ENCODE data around the gene LINGO4. TPM values are rescaled to one million over a fixed set of nuclear protein-coding genes. Genes with fewer than 3 reads are reported as not detected.

The LINGO4 gene
- total and polyA plus RNA-seq, 2 of the 13 experiments (the other 11 are each of a cell fraction or from before 2014, with no cell fraction given) = 0.02 to 0.05 TPM

DNA sequence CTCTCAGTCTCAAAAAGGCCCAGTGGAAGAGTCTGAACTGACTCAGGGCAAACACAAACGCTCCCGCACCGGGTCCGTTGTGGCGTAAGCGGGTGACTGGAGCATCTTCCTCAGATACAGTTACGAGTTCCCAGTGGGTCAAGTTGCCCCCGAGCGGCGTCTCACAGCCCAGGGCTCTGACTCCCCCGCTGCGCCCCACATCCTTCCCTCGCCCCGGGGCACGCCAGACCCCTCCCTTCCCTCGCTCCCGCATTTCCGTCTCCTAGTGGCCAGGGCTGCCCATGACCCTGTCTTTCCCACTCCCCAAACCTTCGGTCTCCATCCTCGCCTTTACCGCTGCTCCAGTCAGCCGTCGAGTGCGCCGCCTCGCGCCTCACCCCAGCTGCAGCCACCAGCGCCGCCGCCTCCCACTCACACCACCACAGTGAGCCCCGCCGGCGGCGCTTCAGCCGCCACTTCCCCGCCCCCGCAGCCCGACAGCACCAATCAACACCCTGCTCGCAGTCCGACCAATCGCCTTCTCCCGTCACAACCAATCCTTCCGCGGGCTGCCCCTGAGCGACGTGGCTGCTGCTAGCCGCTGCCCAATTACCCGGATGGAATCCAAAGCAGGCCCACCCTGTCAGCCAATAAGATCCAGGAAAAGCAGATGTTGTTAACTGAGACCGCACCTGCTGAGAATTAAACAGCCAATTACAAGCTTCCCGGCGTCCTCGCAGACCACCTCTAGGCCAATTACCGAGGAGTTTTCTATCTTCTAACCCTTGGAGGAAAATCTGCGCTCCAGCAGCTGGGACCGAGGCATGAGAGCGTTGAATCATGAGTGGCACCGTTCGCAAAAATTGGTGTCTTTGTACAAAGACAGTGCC lies 14.9 kb downstream of the LINGO4 start, which contains the start of gene TDRKH (continued):
- TF ChIP-seq ZNF687 (CRISPR knock-in tag; IDR thresholded peaks at IDR 0.05) (peak; percentile 97), ZNF619 (CRISPR knock-in tag; IDR thresholded peaks at IDR 0.05) (no peak), ZNF562 (CRISPR knock-in tag; IDR thresholded peaks at IDR 0.05; ENCODE audit: borderline replicate concordance) (peak; percentile 66; the same call in 1 of the 2 replicates), TSC22D2 (CRISPR knock-in tag; IDR thresholded peaks at IDR 0.05; ENCODE audit: borderline replicate concordance) (peak; percentile 77; the same call in 1 of the 2 replicates), GATA4 (IDR thresholded peaks at IDR 0.05; ENCODE audit: borderline replicate concordance, low read depth) (no peak; the same call in 1 of the 2 replicates), TP53 (CRISPR knock-in tag; conservative IDR thresholded peaks at IDR 0.05) (no peak), ISX (CRISPR knock-in tag; conservative IDR thresholded peaks at IDR 0.05) (no peak), ZNF274 (CRISPR knock-in tag; IDR thresholded peaks at IDR 0.05) (peak; percentile 54; the same call in 1 of the 2 replicates), ZKSCAN1 (IDR thresholded peaks at IDR 0.05; ENCODE audit: low read length) (no peak), ATF4 (CRISPR knock-in tag; IDR thresholded peaks at IDR 0.05) (peak in 1 of 2 experiments; percentile 67; a peak in 1 of 4 replicates), XRCC5 (optimal IDR thresholded peaks at IDR 0.05; ENCODE audit: low read length) (no peak), ZNF766 (CRISPR knock-in tag; IDR thresholded peaks at IDR 0.05; ENCODE audit: borderline replicate concordance) (peak; percentile 86; the same call in 1 of the 2 replicates), MZF1 (CRISPR knock-in tag; IDR thresholded peaks at IDR 0.05; ENCODE audit: borderline replicate concordance) (no peak), EZH2 (conservative IDR thresholded peaks at IDR 0.05; ENCODE audit: low read depth, low read length) (no peak), TFAP4 (IDR thresholded peaks at IDR 0.05; ENCODE audit: borderline replicate concordance, low read depth) (peak; percentile 70; the same call in 1 of the 2 replicates), ZBTB7B (CRISPR knock-in tag; IDR thresholded peaks at IDR 0.05) (0 out of 2 replicates have a peak, but pooled peaks have one; percentile 18)
- TF ChIP-seq, protein P1, sequence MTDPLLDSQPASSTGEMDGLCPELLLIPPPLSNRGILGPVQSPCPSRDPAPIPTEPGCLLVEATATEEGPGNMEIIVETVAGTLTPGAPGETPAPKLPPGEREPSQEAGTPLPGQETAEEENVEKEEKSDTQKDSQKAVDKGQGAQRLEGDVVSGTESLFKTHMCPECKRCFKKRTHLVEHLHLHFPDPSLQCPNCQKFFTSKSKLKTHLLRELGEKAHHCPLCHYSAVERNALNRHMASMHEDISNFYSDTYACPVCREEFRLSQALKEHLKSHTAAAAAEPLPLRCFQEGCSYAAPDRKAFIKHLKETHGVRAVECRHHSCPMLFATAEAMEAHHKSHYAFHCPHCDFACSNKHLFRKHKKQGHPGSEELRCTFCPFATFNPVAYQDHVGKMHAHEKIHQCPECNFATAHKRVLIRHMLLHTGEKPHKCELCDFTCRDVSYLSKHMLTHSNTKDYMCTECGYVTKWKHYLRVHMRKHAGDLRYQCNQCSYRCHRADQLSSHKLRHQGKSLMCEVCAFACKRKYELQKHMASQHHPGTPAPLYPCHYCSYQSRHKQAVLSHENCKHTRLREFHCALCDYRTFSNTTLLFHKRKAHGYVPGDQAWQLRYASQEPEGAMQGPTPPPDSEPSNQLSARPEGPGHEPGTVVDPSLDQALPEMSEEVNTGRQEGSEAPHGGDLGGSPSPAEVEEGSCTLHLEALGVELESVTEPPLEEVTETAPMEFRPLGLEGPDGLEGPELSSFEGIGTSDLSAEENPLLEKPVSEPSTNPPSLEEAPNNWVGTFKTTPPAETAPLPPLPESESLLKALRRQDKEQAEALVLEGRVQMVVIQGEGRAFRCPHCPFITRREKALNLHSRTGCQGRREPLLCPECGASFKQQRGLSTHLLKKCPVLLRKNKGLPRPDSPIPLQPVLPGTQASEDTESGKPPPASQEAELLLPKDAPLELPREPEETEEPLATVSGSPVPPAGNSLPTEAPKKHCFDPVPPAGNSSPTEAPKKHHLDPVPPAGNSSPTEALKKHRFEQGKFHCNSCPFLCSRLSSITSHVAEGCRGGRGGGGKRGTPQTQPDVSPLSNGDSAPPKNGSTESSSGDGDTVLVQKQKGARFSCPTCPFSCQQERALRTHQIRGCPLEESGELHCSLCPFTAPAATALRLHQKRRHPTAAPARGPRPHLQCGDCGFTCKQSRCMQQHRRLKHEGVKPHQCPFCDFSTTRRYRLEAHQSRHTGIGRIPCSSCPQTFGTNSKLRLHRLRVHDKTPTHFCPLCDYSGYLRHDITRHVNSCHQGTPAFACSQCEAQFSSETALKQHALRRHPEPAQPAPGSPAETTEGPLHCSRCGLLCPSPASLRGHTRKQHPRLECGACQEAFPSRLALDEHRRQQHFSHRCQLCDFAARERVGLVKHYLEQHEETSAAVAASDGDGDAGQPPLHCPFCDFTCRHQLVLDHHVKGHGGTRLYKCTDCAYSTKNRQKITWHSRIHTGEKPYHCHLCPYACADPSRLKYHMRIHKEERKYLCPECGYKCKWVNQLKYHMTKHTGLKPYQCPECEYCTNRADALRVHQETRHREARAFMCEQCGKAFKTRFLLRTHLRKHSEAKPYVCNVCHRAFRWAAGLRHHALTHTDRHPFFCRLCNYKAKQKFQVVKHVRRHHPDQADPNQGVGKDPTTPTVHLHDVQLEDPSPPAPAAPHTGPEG (CRISPR knock-in tag; IDR thresholded peaks at IDR 0.05) = peak; percentile 60; the same call in 1 of the 2 replicates

Data from HepG2 (cell line).